Activated CD4-positive, alpha-beta T cell treated with anti-CD3 and anti-CD28 coated beads, Interleukin-2, amount 50 U/mL, for 24 hours (primary cell): ENCODE measurements around the gene TMOD1.

ENCODE experiments used
- DNase-seq, 2 donors: peaks; one replicate each; pipeline ENCODE4 v3.0.0-alpha.2; 2020; ENCODE audit warnings: low read depth in 1 of 2, low spot score in 1 of 2

TMOD1 gene

GRCh38 chr9:97545486-97545885 is 44.0 kb downstream of the TMOD1 start:
- DNase-seq = no peak

- DNase-seq = no peak
Observed at GRCh38 chr9:97547098-97547829, 45.8 kb downstream of the TMOD1 start.

GRCh38 chr9:97548379-97548778 is 46.9 kb downstream of the TMOD1 start:
- no peak for DNase-seq

GRCh38 chr9:97548819-97549540 is 47.5 kb downstream of the TMOD1 start:
- DNase-seq = no peak

GRCh38 chr9:97550386-97550785 is 48.9 kb downstream of the TMOD1 start:
- DNase-seq = no peak

- no peak for DNase-seq
Observed at GRCh38 chr9:97551308-97551707, 49.8 kb downstream of the TMOD1 start.

- no peak for DNase-seq
Observed at GRCh38 chr9:97553141-97553540, 51.7 kb downstream of the TMOD1 start.

- no peak for DNase-seq
Observed at GRCh38 chr9:97553841-97554240, 52.4 kb downstream of the TMOD1 start.

GRCh38 chr9:97554566-97555075 is 53.2 kb downstream of the TMOD1 start:
- DNase-seq = no peak

GRCh38 chr9:97555164-97555563 is 53.7 kb downstream of the TMOD1 start:
- no peak for DNase-seq

GRCh38 chr9:97556036-97556720 is 54.7 kb downstream of the TMOD1 start:
- no peak for DNase-seq

- no peak for DNase-seq
Observed at GRCh38 chr9:97556721-97557605, 55.5 kb downstream of the TMOD1 start.

- DNase-seq = no peak
Observed at GRCh38 chr9:97557606-97558095, 56.2 kb downstream of the TMOD1 start.

- no peak for DNase-seq
Observed at GRCh38 chr9:97558701-97559101, 57.2 kb downstream of the TMOD1 start.

- no peak for DNase-seq
Observed at GRCh38 chr9:97559111-97559514, 57.6 kb downstream of the TMOD1 start.

- no peak for DNase-seq
Observed at GRCh38 chr9:97560154-97560553, 58.7 kb downstream of the TMOD1 start.

GRCh38 chr9:97560851-97561250 is 59.4 kb downstream of the TMOD1 start:
- DNase-seq = no peak

- no peak for DNase-seq
Observed at GRCh38 chr9:97561501-97561900, 60.0 kb downstream of the TMOD1 start.

- no peak for DNase-seq
Observed at GRCh38 chr9:97562542-97562941, 61.1 kb downstream of the TMOD1 start.

- no peak for DNase-seq
Observed at GRCh38 chr9:97563458-97564135, 62.1 kb downstream of the TMOD1 start.
